Activated CD8-positive, alpha-beta memory T cell treated with anti-CD3 and anti-CD28 coated beads, Interleukin-2, amount 10 ng/mL, durations not matched to agents 7 days and 5 days (primary cell): ENCODE data around the gene GAST. TPM values are rescaled to one million over a fixed set of nuclear protein-coding genes. Genes with fewer than 3 reads are reported as not detected.
A peak's percentile ranks its signal among the peaks of the same experiment; 100 is the strongest.

ENCODE experiments used
- ATAC-seq: fragments of 150-1000 bp; cut with Tn5 transposase; one replicate; pipeline ENCODE4 v1.10.0; 2021; ENCODE audit warnings: moderate library complexity
- CTCF ChIA-PET: fragments of 350-600 bp; sonication (Branson Sonifier 250); formaldehyde crosslinking; loops from one replicate; lab custom pipeline; 2021; ENCODE audit warnings: antibody characterized with exemption; lab: Charles Lee
- DNase-seq: peaks from one replicate; pipeline ENCODE4 v3.0.0-alpha.2; 2020
- H3K27ac Mint-ChIP-seq: one replicate; pipeline ENCODE4 v1.8.0; 2021; ENCODE audit warnings: mild to moderate bottlenecking, mixed read lengths
- H3K27me3 Mint-ChIP-seq: one replicate; pipeline ENCODE4 v1.8.0; 2021; ENCODE audit warnings: mixed read lengths
- H3K36me3 Mint-ChIP-seq: one replicate; pipeline ENCODE4 v1.8.0; 2021; ENCODE audit warnings: mild to moderate bottlenecking, mixed read lengths
- H3K4me1 Mint-ChIP-seq: one replicate; pipeline ENCODE4 v1.8.0; 2021; ENCODE audit warnings: mixed read lengths
- H3K4me3 Mint-ChIP-seq: one replicate; pipeline ENCODE4 v1.8.0; 2021; ENCODE audit warnings: mild to moderate bottlenecking, moderate library complexity, mixed read lengths
- H3K9me3 Mint-ChIP-seq: one replicate; pipeline ENCODE4 v1.8.0; 2022; ENCODE audit warnings: low read depth, mixed read lengths
- total RNA-seq, 2 experiments: library from RNA; stranded (reverse); gene quantifications; one replicate each; pipeline ENCODE4 v1.2.3, GENCODE V29; 2021

The GAST gene
- total RNA-seq, 2 experiments from 2014 or later = not detected

GRCh38 chr17:41728056-41728455, 15.9 kb downstream of the GAST start:
- CTCF ChIA-PET = interaction anchor here (1.1 kb wide), 1 partner anchor 13 kb away, joined by 3 read pairs; no protein-coding TSS in a partner anchor
- no peak for DNase-seq

GRCh38 chr17:41730479-41730878, 18.3 kb downstream of the GAST start:
- Mint-ChIP-seq H3K36me3 (peaks cover 1% of the 10 kb centered on the region), H3K27me3 (peaks cover 47% of the 10 kb centered on the region), H3K4me1 (peaks cover 5% of the 10 kb centered on the region), H3K4me3 (no peak overlapping the region), H3K9me3 (no peaks in the 10 kb centered on the region), H3K27ac (no peak overlapping the region)
- CTCF ChIA-PET = interaction anchor here (0.5 to 2.5 kb wide), 3 partner anchors 70 to 852 kb away, joined by 3 to 11 read pairs (median 3); partner anchors contain the start of gene KLHL11
- DNase-seq (no peak), ATAC-seq (no peak)

More at GRCh38 chr17:41728056-41728455, 15.9 kb downstream of the GAST start:
- no peak for ATAC-seq
- Mint-ChIP-seq H3K4me3 (no peak overlapping the region), H3K36me3 (no peaks in the 10 kb centered on the region), H3K9me3 (no peaks in the 10 kb centered on the region), H3K27me3 (peaks cover 29% of the 10 kb centered on the region), H3K4me1 (no peaks in the 10 kb centered on the region), H3K27ac (no peak overlapping the region)

- H3K27ac Mint-ChIP-seq = no peak overlapping the region
- no peak for ATAC-seq
- no peaks in the 10 kb centered on the region for H3K9me3 Mint-ChIP-seq
Measured at GRCh38 chr17:41731836-41732235, 19.7 kb downstream of the GAST start.

GRCh38 chr17:41733348-41734138, 21.4 kb downstream of the GAST start:
- ATAC-seq = no peak
- Mint-ChIP-seq H3K9me3 (no peaks in the 10 kb centered on the region), H3K27me3 (peaks cover 70% of the 10 kb centered on the region), H3K4me1 (peaks cover 11% of the 10 kb centered on the region), H3K36me3 (peaks cover 1% of the 10 kb centered on the region), H3K4me3 (no peak overlapping the region), H3K27ac (no peak overlapping the region)
- DNase-seq = no peak
- CTCF ChIA-PET = interaction anchor here (0.6 to 4.7 kb wide), 4 partner anchors 26 to 1030 kb away, joined by 3 to 41 read pairs (median 4); no protein-coding TSS in a partner anchor

More at GRCh38 chr17:41731836-41732235, 19.7 kb downstream of the GAST start:
- peaks cover 1% of the 10 kb centered on the region for H3K36me3 Mint-ChIP-seq
- CTCF ChIA-PET = interaction anchor here (0.9 to 2.5 kb wide), 2 partner anchors 21 to 69 kb away, joined by 3 to 11 read pairs; no protein-coding TSS in a partner anchor
- peaks cover 5% of the 10 kb centered on the region for H3K4me1 Mint-ChIP-seq
- no peak for DNase-seq
- peaks cover 60% of the 10 kb centered on the region for H3K27me3 Mint-ChIP-seq
- no peak overlapping the region for H3K4me3 Mint-ChIP-seq

- Mint-ChIP-seq H3K9me3 (no peaks in the 10 kb centered on the region), H3K27ac (no peak within 1 kb of the TSS), H3K4me1 (peaks cover 11% of the 10 kb centered on the region), H3K4me3 (no peak within 1 kb of the TSS), H3K27me3 (peaks cover 69% of the 10 kb centered on the region), H3K36me3 (peaks cover 1% of the 10 kb centered on the region)
- ATAC-seq (no peak), DNase-seq (no peak)
- CTCF ChIA-PET = interaction anchor here (1.3 to 4.7 kb wide), 2 partner anchors 55 to 67 kb away, joined by 4 to 41 read pairs; no protein-coding TSS in a partner anchor
Measured at GRCh38 chr17:41734139-41734948, 22.2 kb downstream of the GAST start, which contains the start of gene HAP1. Gene HAP1 (minus strand): TSS chr17:41734643. CDS start chr17:41734634, 9 bp downstream.

- no peak for DNase-seq
- Mint-ChIP-seq H3K27me3 (peaks cover 69% of the 10 kb centered on the region), H3K9me3 (no peaks in the 10 kb centered on the region), H3K4me3 (no peak overlapping the region), H3K4me1 (peaks cover 11% of the 10 kb centered on the region), H3K36me3 (peaks cover 1% of the 10 kb centered on the region), H3K27ac (no peak overlapping the region)
- no peak for ATAC-seq
- CTCF ChIA-PET = interaction anchor here (1.3 to 4.7 kb wide), 2 partner anchors 54 to 66 kb away, joined by 4 to 41 read pairs; no protein-coding TSS in a partner anchor
Measured at GRCh38 chr17:41734949-41735313, 22.8 kb downstream of the GAST start.

- peaks cover 61% of the 10 kb centered on the region for H3K27me3 Mint-ChIP-seq
- ATAC-seq (no peak), DNase-seq (no peak)
- CTCF ChIA-PET = interaction anchor here (0.6 to 4.7 kb wide), 5 partner anchors 53 to 759 kb away, joined by 3 to 41 read pairs (median 3); no protein-coding TSS in a partner anchor
- H3K9me3 Mint-ChIP-seq = no peaks in the 10 kb centered on the region
- H3K4me3 Mint-ChIP-seq = no peak overlapping the region
- H3K4me1 Mint-ChIP-seq = peaks cover 11% of the 10 kb centered on the region
- H3K27ac Mint-ChIP-seq = no peak overlapping the region
- peaks cover 1% of the 10 kb centered on the region for H3K36me3 Mint-ChIP-seq
Measured at GRCh38 chr17:41735744-41736143, 23.6 kb downstream of the GAST start.

- no peak for DNase-seq
- Mint-ChIP-seq H3K27me3 (peaks cover 49% of the 10 kb centered on the region), H3K36me3 (peaks cover 1% of the 10 kb centered on the region)
Measured at GRCh38 chr17:41736983-41737679, 25.0 kb downstream of the GAST start.

GRCh38 chr17:41737680-41738023, 25.5 kb downstream of the GAST start:
- no peak overlapping the region for H3K27ac Mint-ChIP-seq
- H3K9me3 Mint-ChIP-seq = no peaks in the 10 kb centered on the region
- peaks cover 1% of the 10 kb centered on the region for H3K36me3 Mint-ChIP-seq
- CTCF ChIA-PET = interaction anchor here (0.6 to 4.7 kb wide), 22 partner anchors 11 to 270 kb away, joined by 3 to 41 read pairs (median 4); partner anchors contain the start of genes EIF1, JUP, KLHL11 and P3H4
- H3K27me3 Mint-ChIP-seq = peaks cover 44% of the 10 kb centered on the region
- ATAC-seq (peak; percentile 7), DNase-seq (no peak)
- no peak overlapping the region for H3K4me3 Mint-ChIP-seq
- peaks cover 11% of the 10 kb centered on the region for H3K4me1 Mint-ChIP-seq

More at GRCh38 chr17:41736983-41737679, 25.0 kb downstream of the GAST start:
- CTCF ChIA-PET = interaction anchor here (0.6 to 4.7 kb wide), 24 partner anchors 11 to 366 kb away, joined by 3 to 41 read pairs (median 4); partner anchors contain the start of genes EIF1, JUP, KLHL11 and P3H4
- peak overlapping the region; percentile 32 for H3K27ac Mint-ChIP-seq
- no peak overlapping the region for H3K4me3 Mint-ChIP-seq
- ATAC-seq = no peak
- peaks cover 11% of the 10 kb centered on the region for H3K4me1 Mint-ChIP-seq
- no peaks in the 10 kb centered on the region for H3K9me3 Mint-ChIP-seq

- Mint-ChIP-seq H3K27ac (peak overlapping the region; percentile 24), H3K4me1 (peaks cover 11% of the 10 kb centered on the region), H3K4me3 (no peak overlapping the region), H3K36me3 (peaks cover 1% of the 10 kb centered on the region), H3K27me3 (peaks cover 42% of the 10 kb centered on the region), H3K9me3 (no peaks in the 10 kb centered on the region)
- CTCF ChIA-PET = interaction anchor here (0.6 to 4.7 kb wide), 22 partner anchors 12 to 270 kb away, joined by 3 to 41 read pairs (median 4); partner anchors contain the start of genes EIF1, JUP, KLHL11 and P3H4
- peak; percentile 93 for ATAC-seq
- peak; percentile 87 for DNase-seq
Measured at GRCh38 chr17:41738077-41738800, 26.1 kb downstream of the GAST start.

GRCh38 chr17:41738801-41739112, 26.6 kb downstream of the GAST start:
- CTCF ChIA-PET = interaction anchor here (0.7 to 1.3 kb wide), 2 partner anchors 51 to 73 kb away, joined by 3 to 4 read pairs; partner anchors contain the start of gene P3H4
- no peaks in the 10 kb centered on the region for H3K9me3 Mint-ChIP-seq
- no peak overlapping the region for H3K27ac Mint-ChIP-seq
- no peak overlapping the region for H3K4me3 Mint-ChIP-seq
- H3K36me3 Mint-ChIP-seq = no peaks in the 10 kb centered on the region
- ATAC-seq (no peak), DNase-seq (no peak)
- H3K4me1 Mint-ChIP-seq = peaks cover 10% of the 10 kb centered on the region
- H3K27me3 Mint-ChIP-seq = peaks cover 38% of the 10 kb centered on the region
